HEK293T (cell line): Measurements from ENCODE around the gene CCR6.

Experiments
- CTCF ChIA-PET: fragments of 350-600 bp; formaldehyde crosslinking; extraction: SDS; loops from one replicate; lab custom pipeline; 2021; ENCODE audit warnings: antibody characterized with exemption, inconsistent platforms; lab: Yijun Ruan, JAX
- POLR2A ChIA-PET: fragments of 350-600 bp; formaldehyde crosslinking; extraction: SDS; loops from one replicate; lab custom pipeline; 2020; ENCODE audit warnings: antibody characterized with exemption, inconsistent platforms; lab: Yijun Ruan, JAX
- DNase-seq: peaks from one replicate; pipeline ENCODE4 v3.0.0; 2012; ENCODE audit warnings: mixed read lengths; ENCODE audit errors: extremely low spot score
- ARNT ChIP-seq: fragments of 450-650 bp; IDR thresholded peaks from 2 replicates; pipeline ENCODE4 v1.6.1; 2017; ENCODE audit warnings: mild to moderate bottlenecking
- BHLHE40 ChIP-seq: fragments of 450-650 bp; IDR thresholded peaks from 2 replicates; pipeline ENCODE4 v1.6.1; 2016; ENCODE audit warnings: mild to moderate bottlenecking, moderate library complexity, borderline replicate concordance
- CTBP1 ChIP-seq: fragments of 450-650 bp; IDR thresholded peaks from 2 replicates; pipeline ENCODE4 v1.6.1; 2016; ENCODE audit warnings: borderline replicate concordance
- ELF4 ChIP-seq: fragments of 450-650 bp; IDR thresholded peaks from 2 replicates; pipeline ENCODE4 v1.6.1; 2017; ENCODE audit warnings: antibody characterized with exemption
- FOXA1 ChIP-seq: fragments of 450-650 bp; IDR thresholded peaks from 2 replicates; pipeline ENCODE4 v1.6.1; 2016; ENCODE audit warnings: mild to moderate bottlenecking
- FOXK2 ChIP-seq: fragments of 450-650 bp; IDR thresholded peaks from 2 replicates; pipeline ENCODE4 v1.6.1; 2016; ENCODE audit warnings: mild to moderate bottlenecking
- FOXM1 ChIP-seq: fragments of 450-650 bp; IDR thresholded peaks from 2 replicates; pipeline ENCODE4 v1.6.1; 2017; ENCODE audit warnings: mild to moderate bottlenecking, borderline replicate concordance
- HDGF ChIP-seq: fragments of 450-650 bp; IDR thresholded peaks from 2 replicates; pipeline ENCODE4 v1.6.1; 2017; ENCODE audit warnings: antibody characterized with exemption, borderline replicate concordance
- L3MBTL2 ChIP-seq: fragments of 450-650 bp; conservative IDR thresholded peaks from 2 replicates; pipeline ENCODE4 v1.6.1; 2016; ENCODE audit warnings: mild to moderate bottlenecking
- LEF1 ChIP-seq: fragments of 450-650 bp; IDR thresholded peaks from 2 replicates; pipeline ENCODE4 v1.6.1; 2017; ENCODE audit warnings: mild to moderate bottlenecking, borderline replicate concordance
- NFRKB ChIP-seq: fragments of 450-650 bp; IDR thresholded peaks from 2 replicates; pipeline ENCODE4 v1.6.1; 2016; ENCODE audit warnings: mild to moderate bottlenecking, moderate library complexity
- SP1 ChIP-seq: fragments of 450-650 bp; IDR thresholded peaks from 2 replicates; pipeline ENCODE4 v1.6.1; 2017
- SUZ12 ChIP-seq: fragments of 450-650 bp; IDR thresholded peaks from 2 replicates; pipeline ENCODE4 v1.6.1; 2016; ENCODE audit warnings: mild to moderate bottlenecking
- TARDBP ChIP-seq: fragments of 450-650 bp; IDR thresholded peaks from 2 replicates; pipeline ENCODE4 v1.6.1; 2016
- ZNF384 ChIP-seq: fragments of 450-650 bp; IDR thresholded peaks from 2 replicates; pipeline ENCODE4 v1.6.1; 2016
- TF ChIP-seq, protein P1 (sequence below): fragments of 450-650 bp; IDR thresholded peaks from 2 replicates; pipeline ENCODE4 v1.6.1; 2016

CCR6 gene

DNA sequence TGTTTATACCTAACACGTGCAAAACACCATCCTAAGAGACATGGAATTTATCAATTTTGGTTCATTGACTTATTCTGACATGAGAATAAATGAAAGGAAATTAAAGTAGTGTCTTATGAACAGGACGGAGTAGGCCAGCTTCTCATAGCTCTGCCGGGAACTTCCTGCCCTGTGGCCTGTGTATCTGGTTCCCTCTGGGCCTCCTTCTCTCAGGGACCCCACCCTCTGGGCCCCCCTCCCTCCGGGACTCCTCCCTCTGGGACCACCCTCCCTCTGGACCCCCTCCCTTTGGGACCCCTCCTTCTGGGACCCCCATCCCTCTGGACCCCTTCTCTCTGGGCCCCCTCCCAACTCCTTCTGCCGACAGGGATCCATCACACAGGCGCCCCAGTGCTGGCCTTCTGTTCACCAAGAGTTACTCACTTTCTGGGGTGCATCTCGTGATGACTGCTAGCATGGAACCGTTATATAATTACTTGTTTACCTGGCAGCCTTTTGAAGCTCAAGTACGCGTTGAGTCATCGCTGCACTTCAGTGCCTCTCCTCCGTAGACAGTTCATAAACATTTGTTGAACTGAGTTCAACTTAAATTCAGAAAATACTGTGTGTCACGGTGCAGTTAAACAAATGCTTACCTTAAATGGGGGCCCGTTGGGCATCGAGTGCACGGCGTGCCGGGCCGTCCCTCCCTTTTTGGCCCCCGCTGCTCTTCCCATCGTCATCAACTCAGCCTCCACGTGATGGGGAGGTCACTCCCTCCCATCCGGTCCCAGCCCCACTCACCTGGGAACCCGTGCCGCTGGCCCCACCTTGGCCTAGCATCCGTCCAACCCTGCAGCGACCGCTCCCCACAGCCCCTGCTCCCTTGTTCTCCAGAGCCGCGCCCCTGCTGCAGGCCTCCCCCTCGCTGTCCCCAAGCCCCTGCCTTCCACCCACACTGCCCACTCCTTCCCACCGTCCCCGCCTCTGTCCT, 8.1 kb downstream of the CCR6 start:
- ChIA-PET CTCF (no interaction called here), POLR2A (no interaction called here)
- TF ChIP-seq BHLHE40 = no peak
- no peak for TF ChIP-seq TARDBP
- TF ChIP-seq FOXA1 = no peak
- no peak for TF ChIP-seq SP1
- no peak for TF ChIP-seq LEF1
- no peak for TF ChIP-seq ZNF384
- no peak for TF ChIP-seq ELF4
- TF ChIP-seq HDGF = no peak
- no peak for TF ChIP-seq FOXK2
- TF ChIP-seq FOXM1 = no peak
- TF ChIP-seq NFRKB = no peak
- no peak for TF ChIP-seq ARNT
- TF ChIP-seq CTBP1 = no peak
- TF ChIP-seq, protein P1, sequence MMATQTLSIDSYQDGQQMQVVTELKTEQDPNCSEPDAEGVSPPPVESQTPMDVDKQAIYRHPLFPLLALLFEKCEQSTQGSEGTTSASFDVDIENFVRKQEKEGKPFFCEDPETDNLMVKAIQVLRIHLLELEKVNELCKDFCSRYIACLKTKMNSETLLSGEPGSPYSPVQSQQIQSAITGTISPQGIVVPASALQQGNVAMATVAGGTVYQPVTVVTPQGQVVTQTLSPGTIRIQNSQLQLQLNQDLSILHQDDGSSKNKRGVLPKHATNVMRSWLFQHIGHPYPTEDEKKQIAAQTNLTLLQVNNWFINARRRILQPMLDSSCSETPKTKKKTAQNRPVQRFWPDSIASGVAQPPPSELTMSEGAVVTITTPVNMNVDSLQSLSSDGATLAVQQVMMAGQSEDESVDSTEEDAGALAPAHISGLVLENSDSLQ = no peak
- TF ChIP-seq SUZ12 = no peak
- TF ChIP-seq L3MBTL2 = no peak
- no peak for DNase-seq

DNA sequence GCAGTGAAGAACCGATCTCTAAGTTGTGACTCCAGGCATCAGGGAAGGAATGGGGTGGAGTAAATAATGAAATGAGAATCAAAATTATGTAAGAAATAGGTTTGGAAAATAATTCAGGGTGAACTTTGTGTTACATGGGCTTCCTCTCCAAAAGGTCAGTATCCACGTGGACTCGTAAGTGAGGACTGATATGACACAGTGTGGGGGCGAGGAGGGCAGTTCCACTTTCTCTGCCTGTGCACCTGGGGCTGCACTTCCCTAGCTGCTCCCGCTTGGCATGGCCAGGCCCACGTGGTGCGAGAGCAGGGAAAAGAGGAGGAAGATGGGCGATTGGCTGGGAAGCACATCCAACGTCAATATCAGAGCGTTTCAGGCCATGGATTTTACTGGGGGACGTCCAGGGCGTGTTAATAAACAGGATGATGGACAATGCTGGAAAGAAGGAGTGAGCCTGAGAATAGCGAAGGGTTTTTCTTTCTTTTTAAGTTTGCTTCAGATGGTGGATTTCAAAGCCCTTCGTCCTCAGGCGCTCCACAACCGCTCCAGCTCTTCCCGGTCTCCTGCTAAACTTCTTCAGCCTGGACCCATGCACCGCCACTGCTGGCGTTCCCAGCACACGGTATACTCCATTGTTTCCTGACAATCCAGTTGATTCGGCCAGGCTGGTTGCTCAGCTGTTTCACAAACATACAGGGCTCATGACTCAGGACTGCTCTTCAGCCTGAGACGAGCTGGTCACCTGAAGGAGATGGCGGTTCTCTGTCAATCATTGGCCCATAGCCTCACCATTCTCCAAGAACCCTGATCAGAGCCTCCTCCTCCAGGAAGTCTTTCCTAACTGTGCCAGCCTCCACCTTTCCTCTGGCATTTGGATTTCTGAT, 11.8 kb downstream of the CCR6 start:
- DNase-seq = no peak
- CTCF ChIA-PET = interaction anchor here (0.7 kb wide), 1 partner anchor 359 kb away, joined by 3 read pairs; no protein-coding TSS in a partner anchor
- TF ChIP-seq SUZ12 (no peak), CTBP1 (no peak), TARDBP (no peak), FOXA1 (no peak), ELF4 (no peak), ARNT (no peak), FOXM1 (no peak)
- POLR2A ChIA-PET = no interaction called here

GRCh38 chr6:167136376-167136775, 13.5 kb downstream of the CCR6 start:
- no peak for DNase-seq
- POLR2A ChIA-PET = no interaction called here
- CTCF ChIA-PET = interaction anchor here (0.7 kb wide), 1 partner anchor 215 kb away, joined by 3 read pairs; no protein-coding TSS in a partner anchor
- TF ChIP-seq NFRKB = no peak
- TF ChIP-seq ELF4 = no peak
- no peak for TF ChIP-seq SP1
- TF ChIP-seq BHLHE40 = no peak

DNA sequence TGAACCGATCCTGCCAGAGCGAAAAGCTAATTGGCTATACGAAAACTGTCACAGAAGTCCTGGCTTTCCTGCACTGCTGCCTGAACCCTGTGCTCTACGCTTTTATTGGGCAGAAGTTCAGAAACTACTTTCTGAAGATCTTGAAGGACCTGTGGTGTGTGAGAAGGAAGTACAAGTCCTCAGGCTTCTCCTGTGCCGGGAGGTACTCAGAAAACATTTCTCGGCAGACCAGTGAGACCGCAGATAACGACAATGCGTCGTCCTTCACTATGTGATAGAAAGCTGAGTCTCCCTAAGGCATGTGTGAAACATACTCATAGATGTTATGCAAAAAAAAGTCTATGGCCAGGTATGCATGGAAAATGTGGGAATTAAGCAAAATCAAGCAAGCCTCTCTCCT, 14.2 kb downstream of the CCR6 start:
- POLR2A ChIA-PET = no interaction called here
- TF ChIP-seq LEF1 (no peak), ARNT (no peak), HDGF (no peak), ZNF384 (no peak), FOXK2 (no peak), CTBP1 (no peak), L3MBTL2 (no peak), ELF4 (no peak), SUZ12 (no peak), NFRKB (no peak), TARDBP (no peak), SP1 (no peak), BHLHE40 (no peak), FOXM1 (no peak), FOXA1 (no peak)
- TF ChIP-seq, protein P1 = no peak
- DNase-seq = no peak
- CTCF ChIA-PET = interaction anchor here (0.7 kb wide), 1 partner anchor 214 kb away, joined by 3 read pairs; no protein-coding TSS in a partner anchor

- no peak for DNase-seq
- ChIA-PET POLR2A (no interaction called here), CTCF (no interaction called here)
- TF ChIP-seq CTBP1 (no peak), ZNF384 (no peak), FOXK2 (no peak), NFRKB (no peak), FOXA1 (no peak), L3MBTL2 (no peak), TARDBP (no peak), HDGF (no peak)
- TF ChIP-seq, protein P1 = no peak
Observed at GRCh38 chr6:167137881-167138280, 15.0 kb downstream of the CCR6 start.
